Measurements from ENCODE around the gene PRDX5. TPM values are rescaled to one million over a fixed set of nuclear protein-coding genes. Genes with fewer than 3 reads are reported as not detected.
A peak's percentile ranks its signal among the peaks of the same experiment; 100 is the strongest.

Gene PRDX5
- 9.0 and 17.1 TPM in 2 replicates for total RNA-seq (2011; cell fraction: chromatin; rRNA removed; ENCODE audit: low replicate concordance)
- total RNA-seq (2011; cell fraction: nucleolus; rRNA removed), result 29.9 and 32.4 TPM in 2 replicates
- 24.6 and 37.6 TPM in 2 replicates for total RNA-seq (2011; cell fraction: nucleoplasm; rRNA removed)
- total RNA-seq (2014; rRNA removed), result 252 and 268 TPM in 2 replicates
- total RNA-seq (2014; rRNA removed; fragmentation: Illumina TruSeq; extraction: Trizol), result 73.0 and 93.8 TPM in 2 replicates
- 200 and 204 TPM in 2 replicates for total RNA-seq (2015; rRNA removed; fragmentation: Illumina TruSeq; extraction: Trizol)
- total RNA-seq (2021), result 124 and 154 TPM in 2 replicates
- polyA plus RNA-seq (2011; rRNA removed), result 224 and 254 TPM in 2 replicates
- 384 and 485 TPM in 2 replicates for polyA plus RNA-seq (2011; cell fraction: cytosol; rRNA removed)
- 86.4 and 132 TPM in 2 replicates for polyA plus RNA-seq (2011; cell fraction: nucleus; rRNA removed)
- 288 and 343 TPM in 2 replicates for polyA plus RNA-seq (2012)
- polyA plus RNA-seq (2014; fragmentation: Illumina TruSeq; extraction: Trizol), result 209 and 212 TPM in 2 replicates
- 10 to 100 TPM; 40.8 to 64.2 TPM for polyA plus RNA-seq (2014; fragmentation: Nextera tagmentation; extraction: Ambion mirVana)
- 327 and 356 TPM in 2 replicates for polyA plus RNA-seq (2014; rRNA removed)
- 63.6 and 63.9 TPM in 2 replicates for polyA minus RNA-seq (2011; rRNA and poly(A)+ RNA removed)
- 41.2 and 61.9 TPM in 2 replicates for polyA minus RNA-seq (2011; cell fraction: cytosol; rRNA and poly(A)+ RNA removed)
- 10.1 and 14.3 TPM in 2 replicates for polyA minus RNA-seq (2011; cell fraction: nucleus; rRNA and poly(A)+ RNA removed)
- Bru-seq, nascent RNA, result percentile 86 among the genes with signal in this experiment
- BruChase-seq, experiment 1, labeled RNA remaining after a 2-hour chase, result percentile 87 among the genes with signal in this experiment
- percentile 88 among the genes with signal in this experiment for BruChase-seq, experiment 2, labeled RNA remaining after a 6-hour chase
- long read RNA-seq, experiment 1, transcript PRDX5-201 (6 exons, 893 nt), result major isoform, 214 of 263 reads
- long read RNA-seq, experiment 1, transcript PRDX5-203 (5 exons, 596 nt), result minor isoform, 12 of 263 reads
- long read RNA-seq, experiment 1, transcript PRDX5-202 (4 exons, 463 nt), result minor isoform, 12 of 263 reads
- long read RNA-seq, experiment 1, partial matches to known transcripts, result 11 of 263 reads
- long read RNA-seq, experiment 1, other reads (novel, unspliced or antisense), result 14 of 263 reads
- long read RNA-seq, experiment 2, transcript PRDX5-203 (5 exons, 596 nt), result minor isoform, 6 of 219 reads
- long read RNA-seq, experiment 2, transcript PRDX5-202 (4 exons, 463 nt), result minor isoform, 9 of 219 reads
- long read RNA-seq, experiment 2, transcript PRDX5-201 (6 exons, 893 nt), result major isoform, 148 of 219 reads
- long read RNA-seq, experiment 2, partial matches to known transcripts, result 24 of 219 reads
- long read RNA-seq, experiment 2, other reads (novel, unspliced or antisense), result 32 of 219 reads
- long read RNA-seq, experiment 3, transcript PRDX5-203 (5 exons, 596 nt), result minor isoform, 12 of 226 reads
- long read RNA-seq, experiment 3, transcript PRDX5-202 (4 exons, 463 nt), result minor isoform, 9 of 226 reads
- long read RNA-seq, experiment 3, transcript PRDX5-201 (6 exons, 893 nt), result major isoform, 193 of 226 reads
- long read RNA-seq, experiment 3, partial matches to known transcripts, result 0 of 226 reads
- long read RNA-seq, experiment 3, other reads (novel, unspliced or antisense), result 12 of 226 reads

GRCh38 chr11:64317961-64318765 is at the start of gene PRDX5:
PRDX5 (plus strand) TSS chr11:64318121; CDS start chr11:64318216, 95 bp downstream.
- FAIRE-seq (peak; percentile 26), DNase-seq (ENCODE audit: extremely low read depth in 1 of 4, low spot score in 3 of 4) (peak; percentile 94 to 97 (median 96)), ATAC-seq (peak; percentile 85)
- no peaks in the 10 kb centered on the region for H3K9me1 ChIP-seq (ENCODE audit: control insufficient read depth, insufficient read depth, low read length)
- H3K9ac ChIP-seq (ENCODE audit: insufficient read depth in 1 of 2, low read depth in 2 of 2, low read length in 2 of 2), result peak within 1 kb of the TSS; percentile 92 to 94
- H3K4me1 ChIP-seq (replicated peaks in 1 of 2; ENCODE audit: control insufficient read depth in 2 of 2, insufficient read depth in 2 of 2, low read length in 2 of 2), result peaks cover 9 to 66% of the 10 kb centered on the region in 2 experiments; a peak in 4 of 5 replicates
- H3K27me3 ChIP-seq (ENCODE audit: control insufficient read depth in 2 of 2, insufficient read depth in 2 of 2, low read length in 2 of 2), result no peaks in the 10 kb centered on the region
- in situ Hi-C loops (cut with MboI) (no loop called here), intact Hi-C loops (cut with micrococcal nuclease) (loop anchor here (1.0 kb wide), 2 partner anchors 13 to 37 kb away; no protein-coding TSS in a partner anchor)
- ChIA-PET POLR2A (interaction anchor here (0.6 to 2.6 kb wide), 21 partner anchors 9 to 1679 kb away, joined by 3 to 12 read pairs (median 6); partner anchors contain the start of genes CCDC88B and STIP1), CTCF (ENCODE audit: low intra/inter-chr PET ratio) (interaction anchor here (1.1 to 2.7 kb wide), 4 partner anchors 14 to 335 kb away, joined by 3 to 19 read pairs (median 6); no protein-coding TSS in a partner anchor)
- peak within 1 kb of the TSS; percentile 94 for H3K4me3 ChIP-seq
- no peaks in the 10 kb centered on the region; the same call in 1 of the 2 replicates for H4K20me1 ChIP-seq (replicated peaks; ENCODE audit: control insufficient read depth, insufficient read depth, low read length)
- peak within 1 kb of the TSS; percentile 99 for H3K27ac ChIP-seq (ENCODE audit: extremely low read depth, low read depth, low read length)
- H3K79me2 ChIP-seq (ENCODE audit: control insufficient read depth, insufficient read depth, low read length), result peaks cover 31% of the 10 kb centered on the region
- no peaks in the 10 kb centered on the region for H3K9me3 ChIP-seq (replicated peaks; ENCODE audit: control insufficient read depth, insufficient read depth, low read depth, low read length)
- WGBS (ENCODE audit: insufficient coverage, low coverage, missing lambda C conversion rate), result under 1% methylated on average over 55 of the region's 61 CpGs
- H3K36me3 ChIP-seq (ENCODE audit: control insufficient read depth, insufficient read depth, low read length), result peaks cover 67% of the 10 kb centered on the region; the same call in 2 of the 3 replicates
- H2AFZ ChIP-seq (ENCODE audit: low read depth, low read length), result peak within 1 kb of the TSS; percentile 92
- TSS peak; percentile 55 for BruUV-seq (replicated peaks)
- peak within 1 kb of the TSS; percentile 95 for H3K4me2 ChIP-seq (ENCODE audit: insufficient read depth, low read length)
- TF ChIP-seq ESRRB (CRISPR knock-in tag; IDR thresholded peaks at IDR 0.05; ENCODE audit: borderline replicate concordance), result no peak
- TF ChIP-seq NFE2 (IDR thresholded peaks at IDR 0.05; ENCODE audit: low read depth), result no peak
- TF ChIP-seq HMG20B (CRISPR knock-in tag; IDR thresholded peaks at IDR 0.05), result no peak
- no peak for TF ChIP-seq NFIX (CRISPR knock-in tag; IDR thresholded peaks at IDR 0.05; ENCODE audit: low read depth)
- no peak for TF ChIP-seq RCOR1 (IDR thresholded peaks at IDR 0.05; ENCODE audit: borderline replicate concordance in 1 of 2, low read depth in 2 of 2, low read length in 2 of 2)
- no peak for TF ChIP-seq THRB (CRISPR knock-in tag; conservative IDR thresholded peaks at IDR 0.05)
- TF ChIP-seq PBX2 (CRISPR knock-in tag; IDR thresholded peaks at IDR 0.05; ENCODE audit: low read depth), result no peak
- no peak for TF ChIP-seq PBX2 (tag; conservative IDR thresholded peaks at IDR 0.05; ENCODE audit: low read depth)
- TF ChIP-seq JUNB (CRISPR knock-in tag; conservative IDR thresholded peaks at IDR 0.05), result no peak
